CD14-positive monocyte (primary cell): ENCODE results near the gene DENND1A. TPM values are rescaled to one million over a fixed set of nuclear protein-coding genes. Genes with fewer than 3 reads are reported as not detected.

Experiments
- DNase-seq, 3 donors: peaks; one replicate each; pipeline ENCODE4 v3.0.0-alpha.2; 2011 to 2022
- H2AFZ ChIP-seq: 2 replicates; pipeline ENCODE4 v1.6.0; 2012; ENCODE audit warnings: mild to moderate bottlenecking, low read depth, low read length, inconsistent platforms; ENCODE audit not compliant: insufficient read depth, poor library complexity, severe bottlenecking
- H3K27ac ChIP-seq, 2 donors: 1 replicate in 1 of 2; 2 replicates in 1 of 2; pipeline ENCODE4 v1.5.1; 2012 to 2013; ENCODE audit warnings: low read length in 2 of 2, control low read depth in 1 of 2, inconsistent platforms in 1 of 2, low read depth in 1 of 2, mild to moderate bottlenecking in 1 of 2
- H3K27me3 ChIP-seq, 2 donors: one replicate each; pipeline versions ENCODE4 v1.6.0 to v1.6.1; 2011 to 2013; ENCODE audit warnings: low read length in 2 of 2; ENCODE audit not compliant: control insufficient read depth in 2 of 2, insufficient read depth in 2 of 2
- H3K36me3 ChIP-seq, 2 donors: replicated peaks in 1 of 2; 1 replicate in 1 of 2; 2 replicates in 1 of 2; pipeline versions ENCODE4 v1.5.1 to v1.6.1; 2012 to 2013; ENCODE audit warnings: low read length in 2 of 2, control low read depth in 1 of 2, inconsistent platforms in 1 of 2, mild to moderate bottlenecking in 1 of 2; ENCODE audit not compliant: insufficient read depth in 2 of 2, control insufficient read depth in 1 of 2
- H3K4me1 ChIP-seq, 2 donors: 1 replicate in 1 of 2; 2 replicates in 1 of 2; pipeline versions ENCODE4 v1.5.1 to v1.6.1; 2012 to 2013; ENCODE audit warnings: low read length in 2 of 2, control low read depth in 1 of 2, inconsistent platforms in 1 of 2, mild to moderate bottlenecking in 1 of 2, moderate library complexity in 1 of 2; ENCODE audit not compliant: insufficient read depth in 2 of 2, control insufficient read depth in 1 of 2
- H3K4me2 ChIP-seq: replicated peaks from 2 replicates; pipeline ENCODE3; 2012; ENCODE audit warnings: low read length, moderate library complexity, mild to moderate bottlenecking; ENCODE audit not compliant: poor library complexity, severe bottlenecking; ENCODE audit errors: extremely low read depth
- H3K4me3 ChIP-seq, 3 experiments: fragments of 200-600 bp in 1 of 3; sonication (generic) in 1 of 3; replicated peaks in 1 of 3; 1 replicate in 2 of 3; 2 replicates in 1 of 3; pipeline ENCODE4 v1.5.1; 2011 to 2013; ENCODE audit warnings: low read length in 3 of 3, mild to moderate bottlenecking in 3 of 3, control low read depth in 2 of 3, low read depth in 2 of 3, inconsistent platforms in 1 of 3, moderate library complexity in 1 of 3
- H3K79me2 ChIP-seq: 2 replicates; pipeline ENCODE4 v1.6.0; 2012; ENCODE audit warnings: mild to moderate bottlenecking, control low read depth, inconsistent platforms, low read length, moderate library complexity; ENCODE audit not compliant: insufficient read depth
- H3K9ac ChIP-seq: 2 replicates; pipeline ENCODE4 v1.6.0; 2017; ENCODE audit warnings: low read length, mild to moderate bottlenecking; ENCODE audit not compliant: insufficient read depth, poor library complexity, severe bottlenecking
- H3K9me3 ChIP-seq, 2 donors: replicated peaks in 1 of 2; 1 replicate in 1 of 2; 2 replicates in 1 of 2; pipeline versions ENCODE4 v1.5.1 to v1.6.1; 2012 to 2013; ENCODE audit warnings: low read length in 2 of 2, control low read depth in 1 of 2; ENCODE audit not compliant: control insufficient read depth in 1 of 2, insufficient read depth in 1 of 2
- H4K20me1 ChIP-seq: 2 replicates; pipeline ENCODE4 v1.6.0; 2012; ENCODE audit warnings: mild to moderate bottlenecking, low read length, control low read depth, moderate library complexity; ENCODE audit not compliant: insufficient read depth
- H3K27ac Mint-ChIP-seq, 7 donors: one replicate each; pipeline ENCODE4 v1.8.0; 2020; ENCODE audit warnings: mild to moderate bottlenecking in 7 of 7, mixed read lengths in 7 of 7, moderate library complexity in 6 of 7, inconsistent platforms in 2 of 7
- H3K27me3 Mint-ChIP-seq, 3 donors: one replicate each; pipeline ENCODE4 v1.8.0; 2021 to 2022; ENCODE audit warnings: low read depth in 3 of 3, mild to moderate bottlenecking in 3 of 3, mixed read lengths in 3 of 3, moderate library complexity in 3 of 3, inconsistent platforms in 1 of 3
- H3K36me3 Mint-ChIP-seq, 2 donors: one replicate each; pipeline ENCODE4 v1.8.0; 2020; ENCODE audit warnings: mixed read lengths in 2 of 2, inconsistent platforms in 1 of 2, mild to moderate bottlenecking in 1 of 2
- H3K4me1 Mint-ChIP-seq: one replicate; pipeline ENCODE4 v1.8.0; 2020; ENCODE audit warnings: mild to moderate bottlenecking, mixed read lengths
- H3K4me3 Mint-ChIP-seq, 2 donors: one replicate each; pipeline ENCODE4 v1.8.0; 2020; ENCODE audit warnings: mild to moderate bottlenecking in 2 of 2, mixed read lengths in 2 of 2, moderate library complexity in 1 of 2
- H3K9me3 Mint-ChIP-seq, 7 donors: one replicate each; pipeline ENCODE4 v1.8.0; 2020 to 2022; ENCODE audit warnings: mixed read lengths in 7 of 7, mild to moderate bottlenecking in 6 of 7, moderate library complexity in 6 of 7, inconsistent platforms in 2 of 7
- WGBS: methylation state at CpG from one replicate; pipeline ENCODE4 v1.1.5; 2013; ENCODE audit warnings: missing lambda C conversion rate; ENCODE audit not compliant: insufficient coverage; 5-methylcytosine and 5-hydroxymethylcytosine counted together
- intact Hi-C, 2 donors: fragments of 100-400 bp; cut with micrococcal nuclease; formaldehyde crosslinking; loops; one replicate each; pipeline versions ENCODE4 v1.15.0 to v1.15.1; 2023
- polyA plus RNA-seq, 3 donors: library from polyadenylated mRNA; depleted of rRNA in 1 of 3; unstranded in 2 of 3; stranded (reverse) in 1 of 3; fragments of 300-500 nt in 2 of 3; fragments of >200 nt in 1 of 3; fragmentation: Illumina TruSeq in 2 of 3; gene quantifications; 1 replicate in 2 of 3; 2 replicates in 1 of 3; pipeline ENCODE4 v1.2.3, GENCODE V29; 2012 to 2021
- TF ChIP-seq, protein P1 (sequence below): fragments of 200-600 bp; IDR thresholded peaks from one replicate; pipeline ENCODE4 v1.8.0; 2022; ENCODE audit warnings: antibody characterized with exemption, mild to moderate bottlenecking

The DENND1A gene
- polyA plus RNA-seq, 3 donors, result 24.8 to 73.0 (median 29.4) TPM

- H3K4me2 ChIP-seq, result no peak overlapping the region
- H3K79me2 ChIP-seq, result peaks cover 42% of the 10 kb centered on the region
- H3K27ac ChIP-seq, result no peak overlapping the region
- no peaks in the 10 kb centered on the region for H3K9me3 Mint-ChIP-seq
- no peaks in the 10 kb centered on the region for H3K27me3 ChIP-seq
- H3K36me3 ChIP-seq, result peaks cover 0 to 34% of the 10 kb centered on the region in 2 donors
- no peak overlapping the region for H3K9ac ChIP-seq
- H3K27me3 Mint-ChIP-seq, result peaks cover 0 to 2% (median 0%) of the 10 kb centered on the region in 3 donors
- no peak overlapping the region for H3K4me3 ChIP-seq
- no peak overlapping the region for H2AFZ ChIP-seq
- peaks cover 27 to 33% of the 10 kb centered on the region in 2 donors for H3K4me1 ChIP-seq
- H4K20me1 ChIP-seq, result peaks cover 98% of the 10 kb centered on the region
- WGBS, result no CpG with 5 or more reads among the region's 2 CpGs
- H3K4me1 Mint-ChIP-seq, result peaks cover 38% of the 10 kb centered on the region
- intact Hi-C loops, result no loop called here
- no peaks in the 10 kb centered on the region for H3K9me3 ChIP-seq
- no peak for DNase-seq
- TF ChIP-seq, protein P1, sequence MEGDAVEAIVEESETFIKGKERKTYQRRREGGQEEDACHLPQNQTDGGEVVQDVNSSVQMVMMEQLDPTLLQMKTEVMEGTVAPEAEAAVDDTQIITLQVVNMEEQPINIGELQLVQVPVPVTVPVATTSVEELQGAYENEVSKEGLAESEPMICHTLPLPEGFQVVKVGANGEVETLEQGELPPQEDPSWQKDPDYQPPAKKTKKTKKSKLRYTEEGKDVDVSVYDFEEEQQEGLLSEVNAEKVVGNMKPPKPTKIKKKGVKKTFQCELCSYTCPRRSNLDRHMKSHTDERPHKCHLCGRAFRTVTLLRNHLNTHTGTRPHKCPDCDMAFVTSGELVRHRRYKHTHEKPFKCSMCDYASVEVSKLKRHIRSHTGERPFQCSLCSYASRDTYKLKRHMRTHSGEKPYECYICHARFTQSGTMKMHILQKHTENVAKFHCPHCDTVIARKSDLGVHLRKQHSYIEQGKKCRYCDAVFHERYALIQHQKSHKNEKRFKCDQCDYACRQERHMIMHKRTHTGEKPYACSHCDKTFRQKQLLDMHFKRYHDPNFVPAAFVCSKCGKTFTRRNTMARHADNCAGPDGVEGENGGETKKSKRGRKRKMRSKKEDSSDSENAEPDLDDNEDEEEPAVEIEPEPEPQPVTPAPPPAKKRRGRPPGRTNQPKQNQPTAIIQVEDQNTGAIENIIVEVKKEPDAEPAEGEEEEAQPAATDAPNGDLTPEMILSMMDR, result no peak
- H3K4me3 Mint-ChIP-seq, result no peak overlapping the region
- H3K27ac Mint-ChIP-seq, result no peak overlapping the region
- peaks cover 13 to 20% of the 10 kb centered on the region in 2 donors for H3K36me3 Mint-ChIP-seq
These were observed 184.5 kb downstream of the DENND1A start for GRCh38 chr9:123745451-123745850.

GRCh38 chr9:123743737-123744136 is 186.2 kb downstream of the DENND1A start:
- Histone ChIP-seq H2AFZ (no peak overlapping the region), H3K9ac (no peak overlapping the region), H3K4me2 (no peak overlapping the region), H3K27me3 (no peaks in the 10 kb centered on the region), H3K27ac (no peak overlapping the region), H3K9me3 (no peaks in the 10 kb centered on the region), H4K20me1 (peaks cover 98% of the 10 kb centered on the region), H3K4me3 (no peak overlapping the region), H3K36me3 (peaks cover 0 to 42% of the 10 kb centered on the region in 2 donors), H3K79me2 (peaks cover 48% of the 10 kb centered on the region), H3K4me1 (peaks cover 14 to 20% of the 10 kb centered on the region in 2 donors)
- TF ChIP-seq, protein P1, result no peak
- no peak for DNase-seq
- intact Hi-C loops, result no loop called here
- Mint-ChIP-seq H3K4me1 (peaks cover 21% of the 10 kb centered on the region), H3K36me3 (peaks cover 14 to 23% of the 10 kb centered on the region in 2 donors), H3K9me3 (no peaks in the 10 kb centered on the region), H3K27ac (no peak overlapping the region), H3K27me3 (peaks cover 0 to 2% (median 2%) of the 10 kb centered on the region in 3 donors), H3K4me3 (no peak overlapping the region)
- no CpG with 5 or more reads among the region's 4 CpGs for WGBS
